Muscle of leg (tissue), 11 donors: Measurements from ENCODE around the gene SATB1. TPM values are rescaled to one million over a fixed set of nuclear protein-coding genes. Genes with fewer than 3 reads are reported as not detected.

Experiments used
- DNase-seq: peaks from one replicate; pipeline ENCODE4 v3.0.0; 2013
- H3K27ac ChIP-seq: one replicate; pipeline ENCODE4 v1.5.1; 2013; ENCODE audit warnings: mild to moderate bottlenecking, low read length, control low read depth
- H3K27me3 ChIP-seq: one replicate; pipeline ENCODE4 v1.6.1; 2013; ENCODE audit warnings: low read length; ENCODE audit not compliant: control insufficient read depth, insufficient read depth
- H3K36me3 ChIP-seq: one replicate; pipeline ENCODE4 v1.6.1; 2013; ENCODE audit warnings: low read length; ENCODE audit not compliant: control insufficient read depth, insufficient read depth
- H3K4me1 ChIP-seq: one replicate; pipeline ENCODE4 v1.6.1; 2013; ENCODE audit warnings: low read length; ENCODE audit not compliant: control insufficient read depth, insufficient read depth
- H3K4me3 ChIP-seq: one replicate; pipeline ENCODE4 v1.5.1; 2013; ENCODE audit warnings: low read length, control low read depth
- H3K9me3 ChIP-seq: replicated peaks from 2 replicates; pipeline ENCODE4 v1.6.1; 2013; ENCODE audit warnings: low read depth, low read length; ENCODE audit not compliant: control insufficient read depth
- WGBS: methylation state at CpG from one replicate; pipeline ENCODE4 v1.1.5; 2013; ENCODE audit warnings: missing lambda C conversion rate; ENCODE audit not compliant: insufficient coverage; 5-methylcytosine and 5-hydroxymethylcytosine counted together
- polyA plus RNA-seq, 8 donors: library from polyadenylated mRNA; unstranded; fragments of 120-200 nt; gene quantifications; one replicate each; pipeline versions ENCODE4 v1.2.1 to v1.2.3, GENCODE V29; 2013; ENCODE audit warnings: inconsistent platforms in 1 of 8, low replicate concordance in 1 of 8; ENCODE audit not compliant: insufficient read length in 8 of 8, insufficient read depth in 1 of 8
- total RNA-seq: library from RNA; stranded (reverse); fragments of 120-200 nt; gene quantifications from one replicate; pipeline ENCODE4 v1.2.4, GENCODE V29; 2013

Gene SATB1
- total and polyA plus RNA-seq, 9 donors = 29.0 to 39.0 (median 34.6) TPM

DNA sequence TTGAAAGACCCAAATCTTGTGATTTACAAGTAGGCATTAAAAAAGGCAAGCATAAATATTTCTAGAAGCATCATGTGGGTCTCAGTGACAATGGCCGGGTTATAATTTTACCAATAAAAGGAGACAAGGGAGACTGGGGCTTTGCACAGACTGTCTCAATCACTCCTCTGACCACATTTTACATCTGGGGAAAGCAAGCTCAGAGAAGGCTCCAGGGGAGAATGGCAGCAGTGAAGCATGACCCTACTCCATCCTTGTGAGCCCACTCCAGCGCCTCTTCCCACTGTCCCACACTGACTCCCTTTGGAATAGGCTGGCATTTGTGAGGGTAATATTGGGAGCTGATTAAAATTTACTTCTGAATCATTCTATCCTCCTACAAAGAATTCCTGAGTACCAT is 61.8 kb downstream of the SATB1 start:
- H3K27ac ChIP-seq = no peak overlapping the region
- no CpG with 5 or more reads among the region's 2 CpGs for WGBS
- DNase-seq = no peak
- H3K9me3 ChIP-seq = no peaks in the 10 kb centered on the region
- no peak overlapping the region for H3K4me3 ChIP-seq
- no peaks in the 10 kb centered on the region for H3K27me3 ChIP-seq
- peaks cover 4% of the 10 kb centered on the region for H3K36me3 ChIP-seq
- H3K4me1 ChIP-seq = no peaks in the 10 kb centered on the region

DNA sequence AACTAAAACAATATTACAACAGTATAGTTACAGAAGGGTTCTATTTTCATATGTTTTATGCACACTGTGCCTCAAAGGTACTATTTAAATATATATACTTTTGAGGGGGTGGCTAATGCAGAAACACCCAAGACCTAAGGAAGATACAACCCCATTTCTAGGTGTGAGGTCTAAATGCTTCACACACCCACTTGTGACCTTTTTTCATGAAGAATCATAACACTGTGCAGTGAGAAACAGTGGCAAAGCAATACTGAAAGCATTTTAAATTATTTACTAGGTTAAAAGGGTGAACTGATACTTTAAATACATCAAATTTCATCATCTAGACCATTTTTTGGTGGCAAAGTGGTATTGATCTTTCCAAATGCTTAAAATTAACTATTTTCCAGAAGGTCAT is 67.4 kb downstream of the SATB1 start:
- Histone ChIP-seq H3K36me3 (no peaks in the 10 kb centered on the region), H3K9me3 (no peaks in the 10 kb centered on the region), H3K4me1 (no peaks in the 10 kb centered on the region), H3K27ac (no peak overlapping the region), H3K27me3 (no peaks in the 10 kb centered on the region), H3K4me3 (no peak overlapping the region)
- DNase-seq = no peak

DNA sequence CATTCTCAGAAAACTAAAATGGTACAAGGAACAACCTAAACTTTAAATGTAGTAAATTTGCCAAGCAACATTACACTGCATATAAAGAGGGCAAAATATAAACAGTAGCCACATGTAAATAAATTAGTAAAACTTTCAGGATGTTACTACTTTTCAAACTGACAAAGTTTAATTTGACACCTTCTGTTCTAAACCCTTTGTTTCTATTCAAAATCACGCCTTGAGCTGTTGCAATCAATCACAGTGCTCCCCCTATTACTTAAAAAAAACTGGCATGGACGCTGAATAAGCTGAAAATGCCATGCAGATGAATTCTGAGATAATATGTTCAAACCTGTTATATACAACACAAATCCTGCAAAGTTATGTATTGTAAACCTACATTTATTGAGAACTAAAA is 69.3 kb downstream of the SATB1 start:
- no CpG with 5 or more reads among the region's 2 CpGs for WGBS
- Histone ChIP-seq H3K9me3 (no peaks in the 10 kb centered on the region), H3K27ac (no peak overlapping the region)

DNA sequence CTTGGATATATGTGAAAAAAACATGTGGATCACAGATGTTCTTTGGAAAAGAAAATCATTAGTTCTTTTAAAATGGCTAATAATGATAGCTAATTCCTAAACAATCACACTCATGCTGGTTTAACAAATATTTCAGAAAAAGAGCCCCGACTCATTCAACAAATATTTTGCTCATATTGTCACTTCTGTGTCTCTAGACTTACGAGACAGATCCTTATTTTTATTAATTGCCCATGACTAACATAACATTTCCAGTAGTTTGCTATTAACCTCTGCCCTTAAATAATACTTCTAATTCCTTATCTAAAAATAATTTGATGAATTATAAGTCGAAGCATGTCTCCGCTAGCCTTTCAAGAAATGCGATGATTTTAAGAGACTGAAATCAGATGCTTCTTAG is 70.4 kb downstream of the SATB1 start:
- no peaks in the 10 kb centered on the region for H3K27me3 ChIP-seq

More for the DNA sequence above, 69.3 kb downstream of the SATB1 start:
- H3K36me3 ChIP-seq = peaks cover 12% of the 10 kb centered on the region
- no peak for DNase-seq
- H3K4me1 ChIP-seq = no peaks in the 10 kb centered on the region
- no peaks in the 10 kb centered on the region for H3K27me3 ChIP-seq
- no peak overlapping the region for H3K4me3 ChIP-seq

DNA sequence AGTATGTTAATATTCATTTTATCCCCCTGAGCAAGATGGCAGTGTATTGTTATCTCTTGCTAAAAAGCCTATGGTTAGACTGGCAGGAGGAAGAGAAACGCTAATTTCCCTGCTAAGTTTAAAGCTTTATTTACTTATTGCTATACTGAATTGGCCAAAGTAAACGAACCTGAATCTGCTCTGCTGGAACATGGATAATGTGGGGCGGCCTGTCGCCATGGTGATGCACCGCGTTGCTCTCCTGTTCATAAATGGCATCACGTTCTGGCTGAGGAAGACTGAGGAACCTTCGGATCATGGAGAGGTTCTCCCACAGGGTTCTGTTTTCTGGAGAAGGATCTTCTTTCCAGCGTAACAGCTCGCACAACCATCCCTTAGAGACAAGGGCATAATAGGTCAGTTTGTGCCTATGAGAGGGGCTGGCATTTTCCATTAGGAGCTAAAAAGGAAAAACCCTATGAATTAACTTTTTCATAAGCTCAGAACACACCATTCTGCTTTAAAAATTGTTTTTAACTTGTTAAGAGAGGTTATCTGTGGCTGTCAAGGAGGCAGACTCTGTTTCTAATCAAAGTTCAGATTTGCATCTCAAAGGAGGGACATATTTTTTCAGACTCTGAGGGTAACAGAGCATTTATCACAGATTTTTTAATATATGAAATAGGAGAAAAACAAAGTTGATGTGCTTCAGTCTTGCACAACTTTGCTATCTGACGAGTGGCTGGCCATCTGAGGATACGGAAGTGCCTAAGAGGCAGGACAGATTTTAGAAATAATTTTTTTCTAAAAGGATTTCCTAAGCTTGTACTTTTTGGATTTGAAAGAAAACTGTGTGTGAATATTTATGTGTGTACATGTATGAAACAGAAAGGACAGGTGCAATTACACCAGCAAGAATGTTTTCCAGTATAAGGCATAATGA is 73.1 kb downstream of the SATB1 start:
- H3K27me3 ChIP-seq = no peaks in the 10 kb centered on the region
- H3K36me3 ChIP-seq = peaks cover 18% of the 10 kb centered on the region
- H3K9me3 ChIP-seq = no peaks in the 10 kb centered on the region
- H3K4me3 ChIP-seq = no peak overlapping the region
- no peak overlapping the region for H3K27ac ChIP-seq
- WGBS = 81% methylated on average over 8 of the region's 12 CpGs
- no peaks in the 10 kb centered on the region for H3K4me1 ChIP-seq
- DNase-seq = no peak

More for the DNA sequence above, 70.4 kb downstream of the SATB1 start:
- H3K4me3 ChIP-seq = no peak overlapping the region
- no peaks in the 10 kb centered on the region for H3K9me3 ChIP-seq
- peaks cover 13% of the 10 kb centered on the region for H3K36me3 ChIP-seq
- 83% methylated on average over 2 of the region's 5 CpGs for WGBS
- no peaks in the 10 kb centered on the region for H3K4me1 ChIP-seq
- H3K27ac ChIP-seq = no peak overlapping the region
- DNase-seq = no peak

DNA sequence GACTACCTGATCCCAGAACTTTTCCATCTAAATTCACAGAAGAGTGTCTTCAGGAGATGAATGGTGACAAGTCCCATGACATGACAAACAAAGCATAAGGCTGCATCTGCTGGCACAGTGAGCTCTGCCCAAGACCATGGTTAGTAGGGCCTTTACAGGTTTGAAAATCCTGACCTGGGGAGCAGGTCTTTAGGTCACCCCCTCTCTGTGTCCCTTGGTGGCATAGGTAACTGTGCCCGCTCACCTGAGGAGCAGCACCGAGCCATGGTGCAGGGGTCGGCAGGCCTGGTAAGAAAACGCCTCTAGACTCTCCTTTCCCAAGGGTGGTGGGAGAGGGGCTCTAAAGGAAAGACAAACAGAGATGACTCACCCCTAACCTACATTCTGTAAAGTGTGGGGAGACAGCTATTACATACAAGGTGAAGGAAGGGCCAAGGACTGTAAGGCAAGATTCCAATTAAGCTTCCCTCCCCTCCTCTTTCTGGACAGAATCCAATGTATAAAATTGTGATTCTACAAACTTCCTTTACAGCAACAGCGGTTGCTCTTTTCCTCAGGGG is 74.0 kb downstream of the SATB1 start:
- WGBS = no CpG with 5 or more reads among the region's 5 CpGs
- Histone ChIP-seq H3K4me3 (no peak overlapping the region), H3K36me3 (peaks cover 18% of the 10 kb centered on the region), H3K27ac (no peak overlapping the region), H3K9me3 (no peaks in the 10 kb centered on the region), H3K4me1 (no peaks in the 10 kb centered on the region), H3K27me3 (no peaks in the 10 kb centered on the region)
- DNase-seq = no peak

DNA sequence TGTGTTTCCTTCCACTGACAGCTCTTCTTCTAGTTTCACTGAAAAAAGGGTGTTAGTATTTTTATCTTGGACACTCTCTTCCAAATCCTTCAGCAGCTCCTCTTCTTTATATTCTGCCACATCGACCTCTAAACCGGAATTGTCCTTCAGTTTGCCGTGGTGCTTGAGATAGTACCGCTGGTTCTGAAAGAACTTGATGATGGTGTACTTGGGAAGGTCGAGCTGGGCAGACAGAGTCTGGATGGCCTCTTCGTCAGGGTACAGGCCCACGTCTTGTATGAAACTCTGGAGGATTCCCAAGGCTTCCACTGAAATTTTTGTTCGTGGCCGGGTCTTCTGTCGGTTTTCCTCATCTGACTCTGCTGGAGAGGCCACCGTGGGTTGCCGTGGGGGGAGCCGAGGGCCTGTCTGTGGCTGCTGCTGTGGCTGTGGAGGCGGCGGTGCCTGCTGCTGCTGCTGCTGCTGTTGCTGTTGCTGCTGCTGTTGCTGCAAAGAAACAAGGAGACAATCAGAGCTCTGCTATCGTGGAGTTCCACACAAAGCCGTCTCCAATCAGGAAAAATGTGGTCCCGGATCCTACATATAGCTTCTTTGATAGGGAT is 75.8 kb downstream of the SATB1 start:
- H3K4me1 ChIP-seq = no peaks in the 10 kb centered on the region
- H3K27ac ChIP-seq = no peak overlapping the region
- H3K9me3 ChIP-seq = no peaks in the 10 kb centered on the region
- H3K27me3 ChIP-seq = no peaks in the 10 kb centered on the region
- 92% methylated on average over 16 of the region's 18 CpGs for WGBS
- no peak for DNase-seq
- H3K36me3 ChIP-seq = peaks cover 18% of the 10 kb centered on the region
- no peak overlapping the region for H3K4me3 ChIP-seq

DNA sequence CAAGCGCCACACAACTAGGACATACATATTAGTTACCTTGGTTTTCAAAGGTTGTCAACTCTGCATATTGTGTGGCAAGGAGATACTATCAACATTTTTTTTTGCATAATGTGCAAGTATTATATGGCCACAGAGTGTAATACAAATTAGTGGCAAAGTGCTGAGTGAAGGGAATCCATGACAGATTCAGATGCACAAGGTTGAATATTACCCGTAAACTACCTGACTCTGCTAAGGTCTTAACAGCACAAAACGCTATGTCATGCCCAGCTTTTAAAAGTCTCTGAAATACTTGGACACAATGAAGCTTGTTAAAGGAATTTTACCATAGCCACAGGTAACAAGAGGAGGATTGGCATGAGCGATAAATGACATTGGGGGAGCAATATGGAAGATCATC is 79.0 kb downstream of the SATB1 start:
- WGBS = no CpG with 5 or more reads among the region's 4 CpGs
- Histone ChIP-seq H3K36me3 (peaks cover 10% of the 10 kb centered on the region), H3K4me3 (no peak overlapping the region), H3K9me3 (no peaks in the 10 kb centered on the region), H3K27me3 (no peaks in the 10 kb centered on the region), H3K4me1 (no peaks in the 10 kb centered on the region), H3K27ac (no peak overlapping the region)
- DNase-seq = no peak

DNA sequence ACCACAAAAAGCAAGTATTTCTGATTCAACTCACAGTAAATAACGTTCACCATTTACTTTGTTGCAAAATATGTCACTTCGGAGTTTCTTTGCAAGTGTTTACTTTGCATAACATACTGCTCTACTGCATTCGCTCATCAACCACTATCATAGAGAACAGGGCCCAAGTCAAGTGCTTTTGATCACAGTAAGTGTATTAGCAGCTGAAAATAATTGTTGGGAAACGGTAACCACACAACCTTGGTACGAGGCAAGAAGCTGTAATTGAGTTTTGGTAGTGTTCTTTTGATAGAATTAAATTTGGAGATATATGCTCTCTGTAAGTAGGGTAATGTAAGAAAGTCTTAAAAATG is 80.1 kb downstream of the SATB1 start:
- no peaks in the 10 kb centered on the region for H3K9me3 ChIP-seq
- WGBS = no CpG with 5 or more reads among the region's 5 CpGs
- no peaks in the 10 kb centered on the region for H3K27me3 ChIP-seq
- H3K4me1 ChIP-seq = no peaks in the 10 kb centered on the region
- H3K27ac ChIP-seq = no peak overlapping the region
- no peak overlapping the region for H3K4me3 ChIP-seq
- H3K36me3 ChIP-seq = peaks cover 6% of the 10 kb centered on the region
- no peak for DNase-seq

DNA sequence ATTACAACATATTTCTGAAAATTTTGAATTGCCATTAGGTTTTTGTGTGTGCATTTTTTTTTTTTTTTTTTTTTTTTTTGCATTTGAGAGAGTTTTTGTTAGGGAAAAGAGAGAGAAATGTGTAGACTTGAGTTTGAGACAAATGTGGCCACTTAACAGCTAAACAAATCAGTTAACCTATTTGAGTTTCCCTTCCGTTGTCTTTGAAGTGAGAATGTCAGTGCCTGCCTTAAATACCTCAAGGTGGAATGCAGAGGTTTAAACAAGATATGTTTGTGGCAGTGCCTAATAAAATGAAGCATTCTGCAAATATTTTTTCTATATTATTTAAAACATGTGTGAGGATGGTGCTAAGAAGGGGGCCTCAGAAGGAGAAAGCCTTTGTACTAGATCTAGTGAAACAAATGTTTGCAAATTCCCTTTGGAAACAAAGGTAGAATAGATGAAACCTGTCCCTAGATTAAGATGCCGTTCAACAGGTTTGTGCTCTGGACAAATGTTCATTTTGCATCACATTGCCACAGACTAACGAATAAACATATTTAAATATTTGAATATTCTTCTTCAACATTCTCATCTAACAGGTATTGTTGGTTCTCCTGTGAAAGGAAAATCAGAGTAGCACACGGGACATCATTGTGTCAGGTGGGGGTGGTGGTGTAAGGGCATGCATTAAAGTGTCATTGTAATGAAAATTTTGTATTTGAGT is 80.7 kb downstream of the SATB1 start:
- no CpG with 5 or more reads among the region's 4 CpGs for WGBS
- H3K4me1 ChIP-seq = no peaks in the 10 kb centered on the region
- H3K27me3 ChIP-seq = no peaks in the 10 kb centered on the region
- no peak overlapping the region for H3K27ac ChIP-seq
- peaks cover 4% of the 10 kb centered on the region for H3K36me3 ChIP-seq
- H3K9me3 ChIP-seq = no peaks in the 10 kb centered on the region
- no peak overlapping the region for H3K4me3 ChIP-seq
- no peak for DNase-seq
